ENCODE results near the gene SLC35G4. TPM values are rescaled to one million over a fixed set of nuclear protein-coding genes. Genes with fewer than 3 reads are reported as not detected.

SLC35G4 gene
- total and polyA plus RNA-seq, 2 of the 4 experiments (the other 2 are of a cell fraction) = not detected

DNA sequence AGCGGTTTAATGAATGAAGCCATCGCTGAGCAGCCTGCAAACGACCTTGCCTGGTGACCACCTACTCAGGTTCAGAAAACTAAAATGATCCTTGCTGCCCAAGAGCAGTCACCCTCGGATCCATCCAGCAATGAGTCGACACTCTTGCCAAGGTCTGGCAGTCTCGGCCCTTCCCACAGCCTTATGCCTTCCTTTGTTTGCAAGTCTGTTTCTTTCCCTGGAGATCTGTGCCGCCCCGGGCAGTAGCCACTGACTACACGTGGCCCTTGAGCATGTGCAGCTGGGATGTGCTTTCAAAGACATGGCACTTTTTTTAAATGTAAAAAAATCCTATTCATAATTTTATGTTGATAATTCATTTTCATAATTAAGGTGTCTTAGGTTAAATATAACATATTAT lies 37.2 kb upstream of the SLC35G4 start:
- H3K4me2 ChIP-seq (ENCODE audit: low read depth, low read length) = no peak overlapping the region
- H3K79me1 ChIP-seq (ENCODE audit: low read depth in 1 of 2, low read length in 2 of 2) = no peaks in the 10 kb centered on the region
- dilution Hi-C loops (cut with HindIII; ENCODE audit: low sequenced_read_pairs, unreplicated experiment) = no loop called here
- no peak overlapping the region for H2BK15ac ChIP-seq (ENCODE audit: low read depth, low read length)
- no peak overlapping the region for H2AFZ ChIP-seq (replicated peaks; ENCODE audit: low read length, poor library complexity)
- ChIA-PET POLR2A (ENCODE audit: unreplicated experiment) (no interaction called here), CTCF (no interaction called here)
- BruUV-seq (replicated peaks) = no TSS peak
- no peak overlapping the region for H4K91ac ChIP-seq (ENCODE audit: insufficient read depth, low read depth, low read length)
- H3K9me3 ChIP-seq (ENCODE audit: control insufficient read depth, insufficient read depth, low read length) = no peaks in the 10 kb centered on the region
- H3K27me3 ChIP-seq (ENCODE audit: control insufficient read depth, insufficient read depth, low read length) = peaks cover 25% of the 10 kb centered on the region
- H2BK120ac ChIP-seq (ENCODE audit: low read depth, low read length) = no peak overlapping the region
- H2BK20ac ChIP-seq (ENCODE audit: low read depth, low read length) = no peak overlapping the region
- H4K5ac ChIP-seq (ENCODE audit: low read depth, low read length) = no peak overlapping the region
- WGBS, 2 experiments (ENCODE audit: extremely low coverage in 2 of 2, insufficient read length in 1 of 2) = 64% methylated on average over 5 of the region's 9 CpGs; no CpG with 5 or more reads in 1 of the 2 experiments
- H3K4me3 ChIP-seq (ENCODE audit: insufficient read depth, low read depth, low read length) = no peak overlapping the region
- H4K8ac ChIP-seq (ENCODE audit: low read depth in 2 of 2, low read length in 2 of 2) = no peak overlapping the region
- H3K36me3 ChIP-seq (ENCODE audit: control insufficient read depth, insufficient read depth, low read length) = no peaks in the 10 kb centered on the region
- no peaks in the 10 kb centered on the region for H3K9me1 ChIP-seq (ENCODE audit: insufficient read depth, low read length)
- no peak overlapping the region for H2BK5ac ChIP-seq (ENCODE audit: low read depth, low read length, poor library complexity, severe bottlenecking)
- intact Hi-C loops (cut with micrococcal nuclease) = no loop called here
- DNase-seq (no peak), ATAC-seq (ENCODE audit: low read depth) (no peak)
- H2AK5ac ChIP-seq (ENCODE audit: low read depth, low read length) = no peak overlapping the region
- no peaks in the 10 kb centered on the region for H3K4me1 ChIP-seq (ENCODE audit: control insufficient read depth, insufficient read depth, low read length)
- no peak for TF ChIP-seq RAD21 (IDR thresholded peaks at IDR 0.05; ENCODE audit: low read length)
- no peak for TF ChIP-seq RCOR1 (IDR thresholded peaks at IDR 0.05; ENCODE audit: insufficient replicate concordance, low read length)
- no peak for TF ChIP-seq CHD1 (IDR thresholded peaks at IDR 0.05; ENCODE audit: low read depth, low read length)
- no peak for TF ChIP-seq FOS (IDR thresholded peaks at IDR 0.05; ENCODE audit: low read depth, low read length)
- TF ChIP-seq, protein P1, sequence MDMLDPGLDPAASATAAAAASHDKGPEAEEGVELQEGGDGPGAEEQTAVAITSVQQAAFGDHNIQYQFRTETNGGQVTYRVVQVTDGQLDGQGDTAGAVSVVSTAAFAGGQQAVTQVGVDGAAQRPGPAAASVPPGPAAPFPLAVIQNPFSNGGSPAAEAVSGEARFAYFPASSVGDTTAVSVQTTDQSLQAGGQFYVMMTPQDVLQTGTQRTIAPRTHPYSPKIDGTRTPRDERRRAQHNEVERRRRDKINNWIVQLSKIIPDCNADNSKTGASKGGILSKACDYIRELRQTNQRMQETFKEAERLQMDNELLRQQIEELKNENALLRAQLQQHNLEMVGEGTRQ (IDR thresholded peaks at IDR 0.05; ENCODE audit: low read depth, low read length) = no peak
- TF ChIP-seq MAFK (IDR thresholded peaks at IDR 0.05; ENCODE audit: low read depth, low read length) = no peak
- TF ChIP-seq POLR2A (IDR thresholded peaks at IDR 0.05; ENCODE audit: low read depth, low read length) = no peak
- no peak overlapping the region for H3K56ac ChIP-seq (ENCODE audit: extremely low read depth, insufficient read depth, low read length)
- H3K9ac ChIP-seq (ENCODE audit: low read depth, low read length) = no peak overlapping the region
- no peak overlapping the region for H3K23ac ChIP-seq (ENCODE audit: low read depth, low read length)
- in situ Hi-C loops (cut with MboI; ENCODE audit: low sequenced_read_pairs) = no loop called here
- H3K4ac ChIP-seq (ENCODE audit: low read depth, low read length) = no peak overlapping the region
- H3K27ac ChIP-seq (ENCODE audit: insufficient read depth, low read length) = no peak overlapping the region
- H2AK9ac ChIP-seq (replicated peaks; ENCODE audit: low read depth, low read length, poor library complexity) = no peak overlapping the region
- H3K18ac ChIP-seq (ENCODE audit: low read depth, low read length) = no peak overlapping the region
- H3K14ac ChIP-seq (replicated peaks; ENCODE audit: low read depth, low read length) = no peak overlapping the region
- H4K20me1 ChIP-seq (ENCODE audit: insufficient read depth, low read length) = no peaks in the 10 kb centered on the region
